ENCODE results near the gene FAM47E.

DNA sequence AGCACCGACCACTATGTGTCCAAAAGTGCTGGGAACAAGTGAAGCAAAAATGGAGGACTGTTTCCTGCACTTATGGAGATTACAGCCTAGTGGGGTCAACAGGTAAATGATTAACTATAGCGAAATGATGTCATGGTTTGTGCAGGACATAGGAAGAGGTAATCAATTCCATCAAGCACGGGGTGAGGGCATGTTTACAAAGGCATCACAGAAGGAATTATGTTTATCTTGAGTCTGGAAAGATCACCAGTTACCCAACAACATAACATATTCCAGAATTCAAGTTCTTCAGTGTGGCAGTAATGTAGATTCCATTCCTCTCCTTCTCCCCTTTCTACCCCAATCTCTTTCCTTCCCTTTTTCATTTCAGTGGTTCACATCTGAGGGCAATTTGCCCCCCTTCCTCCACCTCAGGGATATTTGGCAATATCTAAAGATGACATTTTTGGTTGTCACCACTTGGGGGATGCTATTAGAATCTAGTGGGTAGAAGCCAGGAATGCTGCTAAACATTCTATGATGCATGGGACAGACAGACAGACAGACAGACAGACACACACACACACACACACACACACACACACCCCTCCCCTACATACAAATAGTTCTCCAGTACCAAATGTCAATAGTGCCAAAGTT lies 24.1 kb downstream of the FAM47E start:
- TF ChIP-seq, protein P1, sequence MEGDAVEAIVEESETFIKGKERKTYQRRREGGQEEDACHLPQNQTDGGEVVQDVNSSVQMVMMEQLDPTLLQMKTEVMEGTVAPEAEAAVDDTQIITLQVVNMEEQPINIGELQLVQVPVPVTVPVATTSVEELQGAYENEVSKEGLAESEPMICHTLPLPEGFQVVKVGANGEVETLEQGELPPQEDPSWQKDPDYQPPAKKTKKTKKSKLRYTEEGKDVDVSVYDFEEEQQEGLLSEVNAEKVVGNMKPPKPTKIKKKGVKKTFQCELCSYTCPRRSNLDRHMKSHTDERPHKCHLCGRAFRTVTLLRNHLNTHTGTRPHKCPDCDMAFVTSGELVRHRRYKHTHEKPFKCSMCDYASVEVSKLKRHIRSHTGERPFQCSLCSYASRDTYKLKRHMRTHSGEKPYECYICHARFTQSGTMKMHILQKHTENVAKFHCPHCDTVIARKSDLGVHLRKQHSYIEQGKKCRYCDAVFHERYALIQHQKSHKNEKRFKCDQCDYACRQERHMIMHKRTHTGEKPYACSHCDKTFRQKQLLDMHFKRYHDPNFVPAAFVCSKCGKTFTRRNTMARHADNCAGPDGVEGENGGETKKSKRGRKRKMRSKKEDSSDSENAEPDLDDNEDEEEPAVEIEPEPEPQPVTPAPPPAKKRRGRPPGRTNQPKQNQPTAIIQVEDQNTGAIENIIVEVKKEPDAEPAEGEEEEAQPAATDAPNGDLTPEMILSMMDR (IDR thresholded peaks at IDR 0.05) = no peak
- TF ChIP-seq POLR2AphosphoS5 (IDR thresholded peaks at IDR 0.05; ENCODE audit: low read depth, low read length) = no peak
- TF ChIP-seq SIN3A (IDR thresholded peaks at IDR 0.05; ENCODE audit: borderline replicate concordance, insufficient read depth, low read depth, low read length) = no peak
- TF ChIP-seq REST (IDR thresholded peaks at IDR 0.05; ENCODE audit: insufficient read depth in 1 of 2, low read depth in 2 of 2, low read length in 1 of 2) = no peak

Measured in Panc1 (cell line).